ENCODE data around the gene CRIP2.

Gene CRIP2

GRCh38 chr14:105501504-105502291 lies 27.1 kb downstream of the CRIP2 start:
- Histone ChIP-seq H3K36me3 (ENCODE audit: insufficient read depth, low read length) (peaks cover 23% of the 10 kb centered on the region), H3K9me3 (ENCODE audit: insufficient read depth, low read length, severe bottlenecking) (no peaks in the 10 kb centered on the region), H3K4me1 (ENCODE audit: insufficient read depth, low read length) (no peaks in the 10 kb centered on the region), H4K20me1 (ENCODE audit: insufficient read depth, low read length) (peaks cover 19% of the 10 kb centered on the region), H2AFZ (ENCODE audit: low read depth, low read length) (no peak overlapping the region), H3K4me3 (ENCODE audit: low read depth in 1 of 2, low read length in 2 of 2) (no peak overlapping the region), H3K79me2 (ENCODE audit: insufficient read depth, low read length) (no peaks in the 10 kb centered on the region), H3K27ac (ENCODE audit: low read length) (no peak overlapping the region), H3K4me2 (ENCODE audit: insufficient read depth, low read length) (no peak overlapping the region), H3K9ac (ENCODE audit: low read depth, low read length) (no peak overlapping the region), H3K27me3 (ENCODE audit: insufficient read depth, low read length, poor library complexity) (no peaks in the 10 kb centered on the region)
- ATAC-seq (ENCODE audit: insufficient read depth, low read depth) (no peak), DNase-seq (no peak)
- TF ChIP-seq EZH2 (IDR thresholded peaks at IDR 0.05; ENCODE audit: borderline replicate concordance, low read depth, low read length, severe bottlenecking) (no peak), CTCF (IDR thresholded peaks at IDR 0.05; ENCODE audit: borderline replicate concordance, extremely low read depth, low read length, poor library complexity, severe bottlenecking) (no peak)

GRCh38 chr14:105502446-105503295 lies 28.1 kb downstream of the CRIP2 start:
- Histone ChIP-seq H3K4me3 (ENCODE audit: low read depth in 1 of 2, low read length in 2 of 2) (no peak overlapping the region), H3K36me3 (ENCODE audit: insufficient read depth, low read length) (peaks cover 17% of the 10 kb centered on the region), H3K4me2 (ENCODE audit: insufficient read depth, low read length) (no peak overlapping the region), H3K27me3 (ENCODE audit: insufficient read depth, low read length, poor library complexity) (peaks cover 2% of the 10 kb centered on the region), H3K4me1 (ENCODE audit: insufficient read depth, low read length) (no peaks in the 10 kb centered on the region), H4K20me1 (ENCODE audit: insufficient read depth, low read length) (peaks cover 14% of the 10 kb centered on the region), H3K9ac (ENCODE audit: low read depth, low read length) (no peak overlapping the region), H3K9me3 (ENCODE audit: insufficient read depth, low read length, severe bottlenecking) (no peaks in the 10 kb centered on the region), H3K27ac (ENCODE audit: low read length) (no peak overlapping the region), H3K79me2 (ENCODE audit: insufficient read depth, low read length) (no peaks in the 10 kb centered on the region), H2AFZ (ENCODE audit: low read depth, low read length) (no peak overlapping the region)
- no peak for ATAC-seq (ENCODE audit: insufficient read depth, low read depth)
- TF ChIP-seq CTCF (IDR thresholded peaks at IDR 0.05; ENCODE audit: borderline replicate concordance, extremely low read depth, low read length, poor library complexity, severe bottlenecking), result no peak
- TF ChIP-seq EZH2 (IDR thresholded peaks at IDR 0.05; ENCODE audit: borderline replicate concordance, low read depth, low read length, severe bottlenecking), result no peak
- no peak for DNase-seq

- Histone ChIP-seq H2AFZ (ENCODE audit: low read depth, low read length) (no peak overlapping the region), H4K20me1 (ENCODE audit: insufficient read depth, low read length) (peaks cover 16% of the 10 kb centered on the region), H3K27me3 (ENCODE audit: insufficient read depth, low read length, poor library complexity) (peaks cover 7% of the 10 kb centered on the region), H3K9ac (ENCODE audit: low read depth, low read length) (no peak overlapping the region), H3K9me3 (ENCODE audit: insufficient read depth, low read length, severe bottlenecking) (no peaks in the 10 kb centered on the region), H3K4me2 (ENCODE audit: insufficient read depth, low read length) (no peak overlapping the region), H3K4me3 (ENCODE audit: low read depth in 1 of 2, low read length in 2 of 2) (no peak overlapping the region), H3K27ac (ENCODE audit: low read length) (no peak overlapping the region), H3K79me2 (ENCODE audit: insufficient read depth, low read length) (no peaks in the 10 kb centered on the region), H3K36me3 (ENCODE audit: insufficient read depth, low read length) (peaks cover 11% of the 10 kb centered on the region), H3K4me1 (ENCODE audit: insufficient read depth, low read length) (no peaks in the 10 kb centered on the region)
- no peak for ATAC-seq (ENCODE audit: insufficient read depth, low read depth)
- no peak for DNase-seq
- no peak for TF ChIP-seq EZH2 (IDR thresholded peaks at IDR 0.05; ENCODE audit: borderline replicate concordance, low read depth, low read length, severe bottlenecking)
Measured at GRCh38 chr14:105503296-105503640, 28.6 kb downstream of the CRIP2 start.
